Measurements from ENCODE around the gene ATP12A.
"Not testable (repeated sequence)": the region's sequence is repeated elsewhere in the genome, so short reads cannot be mapped to it uniquely, and the experiment has no call there.

ATP12A gene

GRCh38 chr13:24691381-24691780, 11.2 kb downstream of the ATP12A start:
- no peak for DNase-seq

GRCh38 chr13:24692561-24692960, 12.4 kb downstream of the ATP12A start:
- no peak for DNase-seq

- DNase-seq = peak; percentile 62
These were observed 13.8 kb downstream of the ATP12A start for GRCh38 chr13:24693862-24694471.

- DNase-seq = no peak
These were observed 14.7 kb downstream of the ATP12A start for GRCh38 chr13:24694907-24695306.

GRCh38 chr13:24698686-24699085, 18.5 kb downstream of the ATP12A start:
- DNase-seq = no peak

GRCh38 chr13:24699541-24699940, 19.3 kb downstream of the ATP12A start:
- no peak for DNase-seq

- DNase-seq = no peak
These were observed 20.3 kb downstream of the ATP12A start for GRCh38 chr13:24700539-24700938.

GRCh38 chr13:24706886-24707585, 26.8 kb downstream of the ATP12A start:
- no peak for DNase-seq

- DNase-seq = peak; percentile 68
These were observed 29.1 kb downstream of the ATP12A start for GRCh38 chr13:24709186-24709913.

GRCh38 chr13:24713022-24713421, 32.8 kb downstream of the ATP12A start:
- no peak for DNase-seq

GRCh38 chr13:24716011-24716410, 35.8 kb downstream of the ATP12A start:
- no peak for DNase-seq

- DNase-seq = no peak
These were observed 36.2 kb downstream of the ATP12A start for GRCh38 chr13:24716446-24716845.

- DNase-seq = no peak
These were observed 37.0 kb downstream of the ATP12A start for GRCh38 chr13:24717217-24717616.

GRCh38 chr13:24718192-24718965, 38.2 kb downstream of the ATP12A start:
- no peak for DNase-seq

- DNase-seq = no peak
These were observed 38.9 kb downstream of the ATP12A start for GRCh38 chr13:24719139-24719538.

- DNase-seq = no peak
These were observed 43.0 kb downstream of the ATP12A start for GRCh38 chr13:24723206-24723605.

- no peak for DNase-seq
These were observed 44.5 kb downstream of the ATP12A start for GRCh38 chr13:24724714-24725113.

- DNase-seq = no peak
These were observed 45.2 kb downstream of the ATP12A start for GRCh38 chr13:24725379-24725778.

- peak; percentile 82 for DNase-seq
These were observed 47.8 kb downstream of the ATP12A start for GRCh38 chr13:24727731-24728601.

GRCh38 chr13:24730873-24731567, 50.8 kb downstream of the ATP12A start:
- not testable (repeated sequence) for DNase-seq

GRCh38 chr13:24734950-24735349, 54.7 kb downstream of the ATP12A start:
- no peak for DNase-seq

- DNase-seq = no peak
These were observed 56.8 kb downstream of the ATP12A start for GRCh38 chr13:24737042-24737441.

Data from CD4-positive, alpha-beta T cell treated with Interleukin-17A for 1 hour (primary cell).